Activated naive CD4-positive, alpha-beta T cell treated with anti-CD3 and anti-CD28 coated beads for 36 hours (primary cell): ENCODE data around the gene BUD23. TPM values are rescaled to one million over a fixed set of nuclear protein-coding genes. Genes with fewer than 3 reads are reported as not detected.

Experiments used
- CTCF ChIA-PET: fragments of 350-600 bp; sonication (Branson Sonifier 250); formaldehyde crosslinking; loops from one replicate; lab custom pipeline; 2021; ENCODE audit warnings: antibody characterized with exemption; lab: Charles Lee
- DNase-seq: peaks from one replicate; pipeline ENCODE4 v3.0.0-alpha.2; 2020
- H3K27ac Mint-ChIP-seq: one replicate; pipeline ENCODE4 v1.8.0; 2021; ENCODE audit warnings: mild to moderate bottlenecking, mixed read lengths
- H3K27me3 Mint-ChIP-seq: one replicate; pipeline ENCODE4 v1.8.0; 2021; ENCODE audit warnings: low read depth, mixed read lengths
- H3K36me3 Mint-ChIP-seq: one replicate; pipeline ENCODE4 v1.8.0; 2021; ENCODE audit warnings: low read depth, mixed read lengths
- H3K4me1 Mint-ChIP-seq: one replicate; pipeline ENCODE4 v1.8.0; 2021; ENCODE audit warnings: low read depth, mixed read lengths
- H3K4me3 Mint-ChIP-seq: one replicate; pipeline ENCODE4 v1.8.0; 2021; ENCODE audit warnings: mild to moderate bottlenecking, moderate library complexity, mixed read lengths
- H3K9me3 Mint-ChIP-seq: one replicate; pipeline ENCODE4 v1.8.0; 2021; ENCODE audit warnings: mixed read lengths
- intact Hi-C: fragments of 100-400 bp; cut with micrococcal nuclease; formaldehyde crosslinking; loops from one replicate; pipeline ENCODE4 v1.15.1; 2023
- total RNA-seq, 2 experiments: library from RNA; stranded (reverse); gene quantifications; one replicate each; pipeline ENCODE4 v1.2.3, GENCODE V29; 2021

The BUD23 gene
- total RNA-seq, 2 experiments from 2014 or later = 95.1 to 110 TPM

GRCh38 chr7:73722785-73723184 lies 39.4 kb downstream of the BUD23 start:
- Mint-ChIP-seq H3K4me1 (peaks cover 8% of the 10 kb centered on the region), H3K36me3 (no peaks in the 10 kb centered on the region), H3K27ac (no peak overlapping the region), H3K9me3 (no peaks in the 10 kb centered on the region), H3K4me3 (no peak overlapping the region), H3K27me3 (peaks cover 4% of the 10 kb centered on the region)
- CTCF ChIA-PET = interaction anchor here (1.1 to 4.9 kb wide), 4 partner anchors 10 to 115 kb away, joined by 3 to 51 read pairs (median 4); partner anchors contain the start of genes MLXIPL and VPS37D
- no peak for DNase-seq
- intact Hi-C loops = no loop called here

DNA sequence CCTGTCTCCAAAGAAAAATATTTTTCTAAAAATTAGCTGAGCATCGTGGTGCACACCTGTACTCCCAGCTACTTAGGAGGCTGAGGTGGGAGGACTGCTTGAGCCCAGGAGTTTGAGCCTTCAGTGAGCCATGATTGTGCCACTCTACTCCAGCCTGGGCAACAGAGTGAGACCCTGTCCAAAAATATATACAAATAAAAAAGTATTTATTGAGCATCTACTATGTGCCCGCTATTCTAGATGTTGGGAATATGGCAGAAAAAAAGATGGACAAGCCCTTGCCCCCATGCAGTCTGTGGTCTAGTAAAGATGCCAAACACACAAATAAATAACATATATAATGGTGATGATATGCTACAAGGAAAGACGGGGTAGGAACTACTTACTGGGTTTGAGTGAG lies 40.4 kb downstream of the BUD23 start:
- intact Hi-C loops = no loop called here
- H3K4me3 Mint-ChIP-seq = no peak overlapping the region
- CTCF ChIA-PET = interaction anchor here (0.6 to 4.9 kb wide), 11 partner anchors 14 to 788 kb away, joined by 3 to 51 read pairs (median 3); partner anchors contain the start of gene MLXIPL

DNA sequence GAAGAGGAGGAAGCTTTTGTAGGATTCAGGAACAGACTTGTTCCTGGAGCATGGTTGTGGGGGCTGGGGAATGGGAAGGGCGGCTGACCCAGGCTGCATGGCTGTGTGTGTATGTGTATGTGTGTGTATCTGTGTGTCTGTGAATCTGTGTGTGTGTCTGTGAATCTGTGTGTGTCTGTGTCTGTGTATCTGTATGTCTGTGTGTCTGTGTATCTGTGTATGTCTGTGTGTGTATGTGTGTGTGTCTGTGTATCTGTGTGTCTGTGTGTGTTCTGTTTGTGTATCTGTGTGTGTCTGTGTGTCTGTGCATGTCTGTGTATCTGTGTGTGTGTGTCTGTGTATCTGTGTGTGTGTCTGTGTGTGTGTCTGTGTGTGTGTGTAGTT lies 42.7 kb downstream of the BUD23 start:
- no peak overlapping the region for H3K4me3 Mint-ChIP-seq
- CTCF ChIA-PET = interaction anchor here (0.6 to 4.9 kb wide), 9 partner anchors 25 to 140 kb away, joined by 3 to 51 read pairs (median 4); no protein-coding TSS in a partner anchor
- no peaks in the 10 kb centered on the region for H3K9me3 Mint-ChIP-seq
- no peak overlapping the region for H3K27ac Mint-ChIP-seq
- H3K27me3 Mint-ChIP-seq = peaks cover 8% of the 10 kb centered on the region
- no peaks in the 10 kb centered on the region for H3K4me1 Mint-ChIP-seq
- DNase-seq = no peak
- no peaks in the 10 kb centered on the region for H3K36me3 Mint-ChIP-seq
- intact Hi-C loops = no loop called here

More for the DNA sequence above, 40.4 kb downstream of the BUD23 start:
- DNase-seq = no peak
- H3K36me3 Mint-ChIP-seq = no peaks in the 10 kb centered on the region
- no peak overlapping the region for H3K27ac Mint-ChIP-seq
- H3K9me3 Mint-ChIP-seq = no peaks in the 10 kb centered on the region
- peaks cover 10% of the 10 kb centered on the region for H3K27me3 Mint-ChIP-seq
- no peaks in the 10 kb centered on the region for H3K4me1 Mint-ChIP-seq

GRCh38 chr7:73727952-73728351 lies 44.6 kb downstream of the BUD23 start:
- CTCF ChIA-PET = interaction anchor here (0.5 to 2.4 kb wide), 3 partner anchors 60 to 127 kb away, joined by 3 to 20 read pairs (median 5); no protein-coding TSS in a partner anchor
- no peaks in the 10 kb centered on the region for H3K9me3 Mint-ChIP-seq
- intact Hi-C loops = no loop called here

GRCh38 chr7:73728551-73728950 lies 45.2 kb downstream of the BUD23 start:
- H3K27me3 Mint-ChIP-seq = peaks cover 8% of the 10 kb centered on the region
- no peak for DNase-seq
- H3K4me3 Mint-ChIP-seq = no peak overlapping the region
- no peak overlapping the region for H3K27ac Mint-ChIP-seq
- intact Hi-C loops = no loop called here
- CTCF ChIA-PET = interaction anchor here (1.0 to 2.4 kb wide), 3 partner anchors 60 to 122 kb away, joined by 3 to 20 read pairs (median 5); no protein-coding TSS in a partner anchor
- no peaks in the 10 kb centered on the region for H3K4me1 Mint-ChIP-seq
- H3K9me3 Mint-ChIP-seq = no peaks in the 10 kb centered on the region
- H3K36me3 Mint-ChIP-seq = no peaks in the 10 kb centered on the region

More at GRCh38 chr7:73727952-73728351, 44.6 kb downstream of the BUD23 start:
- no peak for DNase-seq
- H3K4me1 Mint-ChIP-seq = no peaks in the 10 kb centered on the region
- no peak overlapping the region for H3K4me3 Mint-ChIP-seq
- no peak overlapping the region for H3K27ac Mint-ChIP-seq
- no peaks in the 10 kb centered on the region for H3K36me3 Mint-ChIP-seq
- peaks cover 8% of the 10 kb centered on the region for H3K27me3 Mint-ChIP-seq

GRCh38 chr7:73730485-73730884 lies 47.1 kb downstream of the BUD23 start:
- Mint-ChIP-seq H3K9me3 (no peaks in the 10 kb centered on the region), H3K27ac (no peak overlapping the region), H3K4me3 (no peak overlapping the region), H3K27me3 (peaks cover 6% of the 10 kb centered on the region), H3K36me3 (no peaks in the 10 kb centered on the region), H3K4me1 (peaks cover 3% of the 10 kb centered on the region)
- no peak for DNase-seq
- intact Hi-C loops = no loop called here
- CTCF ChIA-PET = interaction anchor here (0.7 kb wide), 2 partner anchors 120 to 304 kb away, joined by 3 to 4 read pairs; no protein-coding TSS in a partner anchor

DNA sequence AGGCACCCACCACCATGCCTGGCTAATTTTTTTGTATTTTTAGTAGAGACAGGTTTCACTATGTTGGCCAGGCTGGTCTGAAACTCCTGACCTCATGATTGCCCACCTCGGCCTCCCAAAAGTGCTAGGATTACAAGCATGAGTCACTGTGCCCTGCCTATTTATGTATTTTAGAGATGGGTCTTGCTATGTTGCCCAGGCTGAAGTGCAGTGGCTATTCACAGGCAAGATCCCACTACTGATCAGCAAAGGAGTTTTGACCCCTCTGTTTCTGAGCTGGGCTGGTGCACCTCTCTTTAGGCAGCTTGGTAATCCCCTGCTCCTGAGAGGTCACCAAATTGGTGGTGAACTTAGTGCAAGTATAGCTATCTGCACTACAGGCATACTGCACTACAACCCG lies 49.0 kb downstream of the BUD23 start:
- Mint-ChIP-seq H3K4me1 (peaks cover 6% of the 10 kb centered on the region), H3K9me3 (no peaks in the 10 kb centered on the region), H3K36me3 (peaks cover 3% of the 10 kb centered on the region), H3K27me3 (peaks cover 6% of the 10 kb centered on the region), H3K27ac (no peak overlapping the region), H3K4me3 (no peak overlapping the region)
- DNase-seq = no peak
- intact Hi-C loops = no loop called here
- CTCF ChIA-PET = interaction anchor here (0.7 to 4.9 kb wide), 4 partner anchors 10 to 125 kb away, joined by 3 to 36 read pairs (median 5); no protein-coding TSS in a partner anchor

GRCh38 chr7:73734619-73735527 lies 51.5 kb downstream of the BUD23 start:
- Mint-ChIP-seq H3K27me3 (no peaks in the 10 kb centered on the region), H3K4me1 (peaks cover 14% of the 10 kb centered on the region), H3K9me3 (no peaks in the 10 kb centered on the region), H3K4me3 (no peak overlapping the region), H3K36me3 (peaks cover 5% of the 10 kb centered on the region), H3K27ac (peak overlapping the region; percentile 42)
- DNase-seq = peak; percentile 89
- intact Hi-C loops = loop anchor here (1.0 to 5.0 kb wide), 4 partner anchors 120 to 411 kb away; partner anchors contain the start of gene ELN
- CTCF ChIA-PET = interaction anchor here (0.7 to 4.9 kb wide), 18 partner anchors 9 to 148 kb away, joined by 3 to 36 read pairs (median 3); no protein-coding TSS in a partner anchor

- no peak overlapping the region for H3K27ac Mint-ChIP-seq
- CTCF ChIA-PET = interaction anchor here (0.6 to 4.9 kb wide), 9 partner anchors 10 to 208 kb away, joined by 3 to 36 read pairs (median 3); no protein-coding TSS in a partner anchor
- intact Hi-C loops = loop anchor here (5.0 kb wide), 1 partner anchor 292 kb away; the partner anchor contains the start of gene ELN
These were observed 52.1 kb downstream of the BUD23 start for GRCh38 chr7:73735528-73735905.

GRCh38 chr7:73736885-73737284 lies 53.5 kb downstream of the BUD23 start:
- Mint-ChIP-seq H3K9me3 (no peaks in the 10 kb centered on the region), H3K27ac (no peak overlapping the region), H3K36me3 (peaks cover 5% of the 10 kb centered on the region), H3K27me3 (no peaks in the 10 kb centered on the region), H3K4me1 (peaks cover 14% of the 10 kb centered on the region), H3K4me3 (no peak overlapping the region)
- CTCF ChIA-PET = interaction anchor here (1.1 to 1.6 kb wide), 2 partner anchors 128 to 130 kb away, joined by 3 to 6 read pairs; no protein-coding TSS in a partner anchor
- DNase-seq = no peak
- intact Hi-C loops = loop anchor here (5.0 kb wide), 1 partner anchor 290 kb away; the partner anchor contains the start of gene ELN

More at GRCh38 chr7:73735528-73735905, 52.1 kb downstream of the BUD23 start:
- no peak for DNase-seq
- Mint-ChIP-seq H3K36me3 (peaks cover 5% of the 10 kb centered on the region), H3K4me1 (peaks cover 14% of the 10 kb centered on the region), H3K27me3 (no peaks in the 10 kb centered on the region), H3K9me3 (no peaks in the 10 kb centered on the region), H3K4me3 (no peak overlapping the region)

- peak overlapping the region; percentile 68 for H3K27ac Mint-ChIP-seq
- peak overlapping the region; percentile 97 for H3K4me3 Mint-ChIP-seq
- intact Hi-C loops = loop anchor here (1.0 to 5.0 kb wide), 11 partner anchors 18 to 347 kb away; partner anchors contain the start of genes BAZ1B, BCL7B, BUD23 and DNAJC30
- no peaks in the 10 kb centered on the region for H3K9me3 Mint-ChIP-seq
- peaks cover 14% of the 10 kb centered on the region for H3K4me1 Mint-ChIP-seq
- CTCF ChIA-PET = interaction anchor here (0.6 to 1.7 kb wide), 8 partner anchors 8 to 247 kb away, joined by 3 to 6 read pairs (median 4); no protein-coding TSS in a partner anchor
- peaks cover 5% of the 10 kb centered on the region for H3K36me3 Mint-ChIP-seq
- no peak for DNase-seq
- no peaks in the 10 kb centered on the region for H3K27me3 Mint-ChIP-seq
These were observed 54.3 kb downstream of the BUD23 start for GRCh38 chr7:73737491-73738219.
